MM.1S (cell line): ENCODE measurements around the gene ACTR3C.
"Not testable (repeated sequence)": the region's sequence is repeated elsewhere in the genome, so short reads cannot be mapped to it uniquely, and the experiment has no call there.

Experiments
- EZH2 ChIP-seq: fragments of 300-600 bp; sonication (generic); optimal IDR thresholded peaks from 2 replicates; pipeline ENCODE3; 2017; ENCODE audit warnings: low read depth, mild to moderate bottlenecking, antibody characterized with exemption, low read length, mixed read lengths
- TF ChIP-seq, protein P1 (sequence below): fragments of 300-600 bp; sonication (generic); IDR thresholded peaks from 2 replicates; pipeline ENCODE4 v1.5.1; 2016; ENCODE audit warnings: antibody characterized with exemption, low read length, mixed read lengths

DNA sequence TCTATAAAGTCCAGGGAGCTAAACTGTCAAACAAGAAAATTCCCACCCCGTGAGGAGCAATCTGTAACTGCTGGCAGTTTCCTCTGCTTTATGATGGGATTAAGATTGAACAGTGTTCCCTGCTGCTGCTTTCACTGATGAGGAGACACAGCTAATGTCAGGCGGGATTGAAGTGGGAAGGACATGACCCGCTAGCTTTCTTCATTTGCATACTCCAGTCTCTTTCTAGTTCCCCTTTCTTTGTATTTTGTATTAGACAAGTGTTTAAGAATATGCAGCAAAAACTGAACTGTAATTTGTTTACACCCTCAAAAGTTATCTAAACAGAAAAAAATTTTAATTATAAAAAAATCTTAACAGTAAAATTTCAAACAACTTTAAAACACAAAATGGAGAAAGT is 40.2 kb downstream of the ACTR3C start:
- TF ChIP-seq, protein P1, sequence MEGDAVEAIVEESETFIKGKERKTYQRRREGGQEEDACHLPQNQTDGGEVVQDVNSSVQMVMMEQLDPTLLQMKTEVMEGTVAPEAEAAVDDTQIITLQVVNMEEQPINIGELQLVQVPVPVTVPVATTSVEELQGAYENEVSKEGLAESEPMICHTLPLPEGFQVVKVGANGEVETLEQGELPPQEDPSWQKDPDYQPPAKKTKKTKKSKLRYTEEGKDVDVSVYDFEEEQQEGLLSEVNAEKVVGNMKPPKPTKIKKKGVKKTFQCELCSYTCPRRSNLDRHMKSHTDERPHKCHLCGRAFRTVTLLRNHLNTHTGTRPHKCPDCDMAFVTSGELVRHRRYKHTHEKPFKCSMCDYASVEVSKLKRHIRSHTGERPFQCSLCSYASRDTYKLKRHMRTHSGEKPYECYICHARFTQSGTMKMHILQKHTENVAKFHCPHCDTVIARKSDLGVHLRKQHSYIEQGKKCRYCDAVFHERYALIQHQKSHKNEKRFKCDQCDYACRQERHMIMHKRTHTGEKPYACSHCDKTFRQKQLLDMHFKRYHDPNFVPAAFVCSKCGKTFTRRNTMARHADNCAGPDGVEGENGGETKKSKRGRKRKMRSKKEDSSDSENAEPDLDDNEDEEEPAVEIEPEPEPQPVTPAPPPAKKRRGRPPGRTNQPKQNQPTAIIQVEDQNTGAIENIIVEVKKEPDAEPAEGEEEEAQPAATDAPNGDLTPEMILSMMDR = not testable (repeated sequence)
- not testable (repeated sequence) for TF ChIP-seq EZH2
